ENCODE results near the gene PZP.
"Not testable (repeated sequence)": the region's sequence is repeated elsewhere in the genome, so short reads cannot be mapped to it uniquely, and the experiment has no call there.

The PZP gene

GRCh38 chr12:9244894-9245293, 36.7 kb upstream of the PZP start:
- TF ChIP-seq ZFX (IDR thresholded peaks at IDR 0.05; ENCODE audit: borderline replicate concordance): no peak
- TF ChIP-seq, protein P1, sequence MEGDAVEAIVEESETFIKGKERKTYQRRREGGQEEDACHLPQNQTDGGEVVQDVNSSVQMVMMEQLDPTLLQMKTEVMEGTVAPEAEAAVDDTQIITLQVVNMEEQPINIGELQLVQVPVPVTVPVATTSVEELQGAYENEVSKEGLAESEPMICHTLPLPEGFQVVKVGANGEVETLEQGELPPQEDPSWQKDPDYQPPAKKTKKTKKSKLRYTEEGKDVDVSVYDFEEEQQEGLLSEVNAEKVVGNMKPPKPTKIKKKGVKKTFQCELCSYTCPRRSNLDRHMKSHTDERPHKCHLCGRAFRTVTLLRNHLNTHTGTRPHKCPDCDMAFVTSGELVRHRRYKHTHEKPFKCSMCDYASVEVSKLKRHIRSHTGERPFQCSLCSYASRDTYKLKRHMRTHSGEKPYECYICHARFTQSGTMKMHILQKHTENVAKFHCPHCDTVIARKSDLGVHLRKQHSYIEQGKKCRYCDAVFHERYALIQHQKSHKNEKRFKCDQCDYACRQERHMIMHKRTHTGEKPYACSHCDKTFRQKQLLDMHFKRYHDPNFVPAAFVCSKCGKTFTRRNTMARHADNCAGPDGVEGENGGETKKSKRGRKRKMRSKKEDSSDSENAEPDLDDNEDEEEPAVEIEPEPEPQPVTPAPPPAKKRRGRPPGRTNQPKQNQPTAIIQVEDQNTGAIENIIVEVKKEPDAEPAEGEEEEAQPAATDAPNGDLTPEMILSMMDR (IDR thresholded peaks at IDR 0.05): no peak
- H3K27ac ChIP-seq: no peak overlapping the region

- TF ChIP-seq, protein P1 (IDR thresholded peaks at IDR 0.05): no peak
- no peak for TF ChIP-seq ZFX (IDR thresholded peaks at IDR 0.05; ENCODE audit: borderline replicate concordance)
- H3K27ac ChIP-seq: no peak overlapping the region
Measured at GRCh38 chr12:9243999-9244649, 35.9 kb upstream of the PZP start.

DNA sequence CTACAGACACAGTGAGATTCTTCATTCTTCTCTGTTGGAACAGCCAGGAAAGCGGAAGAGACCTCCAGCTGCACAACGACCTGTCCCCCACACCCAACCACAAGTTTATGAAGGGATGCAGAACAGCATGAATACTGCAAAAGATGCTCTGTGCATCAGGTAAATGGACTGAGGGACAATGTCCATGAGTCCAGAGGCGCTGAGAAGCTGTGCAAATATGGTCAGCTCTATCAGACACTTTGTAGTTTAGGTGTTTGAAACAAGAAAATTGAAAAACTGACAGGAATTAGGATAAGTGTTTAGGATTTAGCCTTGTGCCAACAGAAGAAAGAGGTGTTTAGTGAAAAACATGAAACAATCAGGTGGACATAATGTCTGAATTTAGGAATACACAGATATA, 33.1 kb upstream of the PZP start:
- H3K27ac ChIP-seq: no peak overlapping the region
- no peak for TF ChIP-seq ZFX (IDR thresholded peaks at IDR 0.05; ENCODE audit: borderline replicate concordance)
- TF ChIP-seq, protein P1 (IDR thresholded peaks at IDR 0.05): no peak

- TF ChIP-seq, protein P1 (IDR thresholded peaks at IDR 0.05): no peak
- TF ChIP-seq ZFX (IDR thresholded peaks at IDR 0.05; ENCODE audit: borderline replicate concordance): no peak
- no peak overlapping the region for H3K27ac ChIP-seq
Measured at GRCh38 chr12:9240776-9241175, 32.6 kb upstream of the PZP start.

DNA sequence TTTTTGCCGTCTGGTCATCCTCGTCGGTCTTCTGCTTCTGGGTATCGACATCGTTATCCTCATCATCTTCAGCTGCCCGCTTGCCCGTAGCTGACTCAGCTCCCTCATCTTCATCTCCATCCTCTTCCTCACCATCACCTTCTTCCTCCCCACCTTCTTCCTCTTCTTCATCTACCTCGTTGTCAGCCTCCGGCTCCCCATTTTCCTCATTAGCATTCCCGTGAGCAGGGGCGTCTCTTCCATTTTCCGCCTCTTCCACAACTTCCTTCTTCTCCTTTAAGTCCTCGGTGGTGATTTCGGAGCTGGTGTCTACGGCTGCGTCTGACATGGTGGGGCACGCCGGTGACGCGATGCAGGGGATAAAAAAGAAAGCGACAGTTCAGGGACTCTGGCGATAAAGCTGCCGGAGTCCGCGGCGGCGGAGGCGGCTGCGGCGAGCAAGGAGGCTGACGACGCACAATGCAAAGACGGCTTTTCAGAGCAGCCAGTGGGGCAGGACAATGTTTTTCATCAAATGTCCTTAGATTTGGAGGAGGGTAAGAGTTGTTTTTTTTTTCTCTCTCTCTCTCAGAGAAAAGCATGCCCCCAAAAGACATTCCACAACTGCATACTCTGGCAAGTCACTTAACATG, 31.9 kb upstream of the PZP start:
- not testable (repeated sequence) for H3K27ac ChIP-seq

GRCh38 chr12:9237286-9237685, 29.1 kb upstream of the PZP start:
- no peak overlapping the region for H3K27ac ChIP-seq
- no peak for TF ChIP-seq ZFX (IDR thresholded peaks at IDR 0.05; ENCODE audit: borderline replicate concordance)

GRCh38 chr12:9235519-9235918, 27.3 kb upstream of the PZP start:
- H3K27ac ChIP-seq: no peak overlapping the region
- TF ChIP-seq, protein P1 (IDR thresholded peaks at IDR 0.05): no peak
- TF ChIP-seq ZFX (IDR thresholded peaks at IDR 0.05; ENCODE audit: borderline replicate concordance): no peak

DNA sequence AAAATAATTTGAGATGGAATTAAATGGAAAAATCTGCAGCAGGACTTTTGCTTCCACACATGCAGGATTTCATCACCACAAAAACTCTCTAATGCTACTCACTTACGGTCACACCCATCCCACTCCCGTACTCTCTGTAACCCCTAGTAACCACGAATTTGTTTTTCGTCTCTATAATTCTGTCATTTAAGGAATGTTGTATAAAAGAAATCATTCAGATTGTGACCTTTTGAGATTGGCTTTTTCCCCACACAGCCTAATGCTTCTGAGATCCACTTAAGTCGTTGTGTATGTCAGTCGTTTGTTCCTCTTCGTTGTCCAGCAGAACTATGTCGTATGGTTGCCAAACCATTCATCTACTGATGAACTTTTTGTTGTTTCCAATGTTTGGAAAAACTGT, 19.8 kb upstream of the PZP start:
- TF ChIP-seq, protein P1 (IDR thresholded peaks at IDR 0.05): no peak
- no peak overlapping the region for H3K27ac ChIP-seq

All from 22Rv1 (cell line).